ENCODE results near the gene CTIF.

DNA sequence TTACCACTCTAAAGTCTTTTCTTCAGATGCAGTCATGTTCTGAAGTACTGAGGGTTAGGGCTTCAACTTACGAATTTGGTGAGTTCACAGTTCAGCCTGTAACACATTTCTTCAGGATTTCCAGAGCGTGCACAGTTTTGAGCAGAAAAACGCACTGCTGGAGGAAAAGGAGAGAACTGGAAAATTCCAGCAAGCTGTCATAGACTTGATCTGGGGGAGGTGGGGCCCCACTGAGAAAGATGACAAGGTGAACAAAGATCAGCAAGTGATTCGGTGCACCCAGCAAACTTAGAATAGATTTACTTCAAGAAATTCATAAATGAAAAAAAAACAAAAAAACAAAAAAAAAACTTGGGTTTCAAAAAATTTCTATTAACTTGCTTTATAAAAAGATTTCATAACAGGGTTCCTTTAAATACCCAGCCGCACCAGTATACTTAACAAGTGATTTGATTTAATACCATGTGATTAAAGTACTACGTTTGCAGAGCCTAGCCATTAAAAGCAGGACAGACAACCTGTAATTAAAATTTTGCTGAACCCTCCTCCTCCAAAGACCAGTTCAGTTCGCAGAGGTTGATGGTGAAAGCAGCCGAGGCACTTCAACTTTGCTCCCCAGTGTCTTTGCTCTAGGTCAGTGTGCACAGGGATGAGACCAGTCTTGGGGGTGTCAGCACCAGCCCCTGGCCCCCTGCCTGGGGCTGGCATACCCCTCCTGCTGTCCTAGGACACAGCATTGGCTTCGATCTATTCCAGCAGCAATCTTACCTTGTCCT lies 30.5 kb downstream of the CTIF start:
- TF ChIP-seq, protein P1, sequence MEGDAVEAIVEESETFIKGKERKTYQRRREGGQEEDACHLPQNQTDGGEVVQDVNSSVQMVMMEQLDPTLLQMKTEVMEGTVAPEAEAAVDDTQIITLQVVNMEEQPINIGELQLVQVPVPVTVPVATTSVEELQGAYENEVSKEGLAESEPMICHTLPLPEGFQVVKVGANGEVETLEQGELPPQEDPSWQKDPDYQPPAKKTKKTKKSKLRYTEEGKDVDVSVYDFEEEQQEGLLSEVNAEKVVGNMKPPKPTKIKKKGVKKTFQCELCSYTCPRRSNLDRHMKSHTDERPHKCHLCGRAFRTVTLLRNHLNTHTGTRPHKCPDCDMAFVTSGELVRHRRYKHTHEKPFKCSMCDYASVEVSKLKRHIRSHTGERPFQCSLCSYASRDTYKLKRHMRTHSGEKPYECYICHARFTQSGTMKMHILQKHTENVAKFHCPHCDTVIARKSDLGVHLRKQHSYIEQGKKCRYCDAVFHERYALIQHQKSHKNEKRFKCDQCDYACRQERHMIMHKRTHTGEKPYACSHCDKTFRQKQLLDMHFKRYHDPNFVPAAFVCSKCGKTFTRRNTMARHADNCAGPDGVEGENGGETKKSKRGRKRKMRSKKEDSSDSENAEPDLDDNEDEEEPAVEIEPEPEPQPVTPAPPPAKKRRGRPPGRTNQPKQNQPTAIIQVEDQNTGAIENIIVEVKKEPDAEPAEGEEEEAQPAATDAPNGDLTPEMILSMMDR (IDR thresholded peaks at IDR 0.05) = no peak
- TF ChIP-seq SIN3A (IDR thresholded peaks at IDR 0.05; ENCODE audit: borderline replicate concordance, insufficient read depth, low read depth, low read length) (no peak), POLR2AphosphoS5 (IDR thresholded peaks at IDR 0.05; ENCODE audit: low read depth, low read length) (no peak), TCF7L2 (IDR thresholded peaks at IDR 0.05; ENCODE audit: low read depth, low read length) (no peak)
